Astrocyte of the spinal cord (primary cell): ENCODE data around the gene NR3C2.
"Not testable (repeated sequence)": the region's sequence is repeated elsewhere in the genome, so short reads cannot be mapped to it uniquely, and the experiment has no call there.

ENCODE experiments used
- DNase-seq: peaks from one replicate; pipeline ENCODE4 v3.0.0; 2011; ENCODE audit warnings: low read depth, low spot score
- H3K4me3 ChIP-seq: 2 replicates; pipeline ENCODE4 v1.5.1; 2011; ENCODE audit warnings: low read depth, mild to moderate bottlenecking, low read length, moderate library complexity
- CTCF ChIP-seq: IDR thresholded peaks from 2 replicates; pipeline ENCODE4 v1.5.1; 2012; ENCODE audit warnings: low read depth, mild to moderate bottlenecking, low read length, inconsistent platforms
- in situ Hi-C: cut with HindIII; loops from 2 replicates; pipeline ENCODE4 v1.10.0; 2017; ENCODE audit warnings: low sequenced_read_pairs

NR3C2 gene

DNA sequence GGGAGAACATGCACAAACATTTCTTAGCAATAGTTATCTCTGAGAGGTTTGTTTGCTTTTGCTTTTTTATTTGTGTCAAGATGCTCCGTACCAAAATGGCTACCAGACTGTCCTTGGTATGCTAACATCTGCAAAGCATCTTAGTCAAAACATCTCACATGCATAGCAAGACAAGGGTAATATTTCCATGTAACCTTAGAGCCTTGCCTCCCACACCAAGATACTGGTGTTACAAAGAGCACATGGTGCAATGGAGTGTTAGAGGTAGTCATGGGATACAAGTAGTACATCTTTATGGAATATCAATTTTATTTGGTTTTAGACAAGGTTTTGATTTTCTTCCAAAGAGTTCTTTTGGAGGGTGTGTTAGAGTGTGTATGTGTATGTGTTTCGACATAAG lies 109.7 kb downstream of the NR3C2 start:
- DNase-seq, result no peak
- no peak for TF ChIP-seq CTCF
- in situ Hi-C loops, result no loop called here
- no peak overlapping the region for H3K4me3 ChIP-seq

- in situ Hi-C loops, result no loop called here
- H3K4me3 ChIP-seq, result no peak overlapping the region
- no peak for DNase-seq
- no peak for TF ChIP-seq CTCF
These were observed 111.5 kb downstream of the NR3C2 start for GRCh38 chr4:148330724-148331123.

GRCh38 chr4:148330161-148330560 lies 112.1 kb downstream of the NR3C2 start:
- in situ Hi-C loops, result no loop called here

GRCh38 chr4:148329751-148330150 lies 112.5 kb downstream of the NR3C2 start:
- no peak overlapping the region for H3K4me3 ChIP-seq
- TF ChIP-seq CTCF, result no peak
- DNase-seq, result no peak
- in situ Hi-C loops, result no loop called here

More at GRCh38 chr4:148330161-148330560, 112.1 kb downstream of the NR3C2 start:
- TF ChIP-seq CTCF, result no peak
- no peak for DNase-seq
- H3K4me3 ChIP-seq, result no peak overlapping the region

- H3K4me3 ChIP-seq, result no peak overlapping the region
- DNase-seq, result no peak
- no peak for TF ChIP-seq CTCF
- in situ Hi-C loops, result no loop called here
These were observed 114.5 kb downstream of the NR3C2 start for GRCh38 chr4:148327683-148328082.

DNA sequence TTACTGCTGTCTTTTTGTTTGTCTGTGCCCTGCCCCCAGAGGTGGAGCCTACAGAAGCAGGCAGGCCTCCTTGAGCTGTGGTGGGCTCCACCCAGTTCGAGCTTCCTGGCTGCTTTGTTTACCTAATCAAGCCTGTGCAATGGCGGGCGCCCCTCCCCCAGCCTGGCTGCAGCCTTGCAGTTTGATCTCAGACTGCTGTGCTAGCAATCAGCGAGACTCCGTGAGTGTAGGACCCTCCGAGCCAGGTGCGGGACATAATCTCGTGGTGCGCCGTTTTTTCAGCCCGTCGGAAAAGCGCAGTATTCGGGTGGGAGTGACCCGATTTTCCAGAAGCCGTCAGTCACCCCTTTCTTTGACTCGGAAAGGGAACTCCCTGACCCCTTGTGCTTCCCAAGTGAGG lies 118.9 kb downstream of the NR3C2 start:
- DNase-seq, H3K4me3 ChIP-seq, in situ Hi-C loops: not testable (repeated sequence)

- DNase-seq, result peak; percentile 72
- no peak for TF ChIP-seq CTCF
- in situ Hi-C loops, result no loop called here
- H3K4me3 ChIP-seq, result no peak overlapping the region
These were observed 127.2 kb downstream of the NR3C2 start for GRCh38 chr4:148315049-148315448.
